ENCODE measurements around the gene TEPSIN. TPM values are rescaled to one million over a fixed set of nuclear protein-coding genes. Genes with fewer than 3 reads are reported as not detected.

TEPSIN gene
- total and polyA plus RNA-seq, 2 of the 13 experiments (the other 11 are each of a cell fraction or from before 2014, with no cell fraction given): 16.1 to 18.8 TPM

DNA sequence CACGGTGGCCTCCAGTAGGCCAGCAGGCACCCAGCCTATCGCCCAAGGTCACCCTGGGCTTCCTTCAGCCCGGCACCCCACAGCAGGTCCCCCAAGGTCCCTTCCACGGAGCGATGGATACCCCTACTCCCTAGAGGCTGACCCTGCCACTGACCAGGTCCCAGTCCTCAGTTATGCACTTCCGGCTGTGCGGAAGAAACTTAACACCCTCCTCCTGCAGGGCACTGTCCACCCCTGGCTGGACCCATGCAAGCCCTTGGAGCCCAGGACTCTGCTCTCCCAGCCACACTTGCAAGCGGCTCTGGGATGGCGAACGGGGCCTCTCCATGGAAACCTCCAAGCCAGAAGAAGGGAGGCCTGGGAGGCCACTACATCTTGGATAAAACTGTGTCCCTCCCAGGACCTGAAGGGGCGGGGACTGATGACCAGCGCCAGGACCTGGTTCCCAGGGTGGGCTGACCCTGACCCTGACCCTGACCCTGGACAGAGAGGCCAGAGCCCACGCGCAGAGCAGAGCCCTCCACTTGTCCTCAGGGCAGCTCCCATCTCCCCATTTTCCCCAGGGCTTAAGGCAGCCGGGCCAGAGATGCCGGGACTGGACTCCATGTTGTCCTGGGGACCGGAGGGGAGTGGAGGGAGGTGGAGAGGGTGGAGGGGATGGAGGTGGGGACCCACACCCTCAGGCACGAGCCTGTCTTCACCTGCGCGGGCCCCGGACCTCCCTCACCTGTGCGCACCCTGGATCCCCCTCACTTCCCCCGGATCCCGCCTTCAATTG, 16.8 kb downstream of the TEPSIN start (continued):
- TF ChIP-seq, protein P1, sequence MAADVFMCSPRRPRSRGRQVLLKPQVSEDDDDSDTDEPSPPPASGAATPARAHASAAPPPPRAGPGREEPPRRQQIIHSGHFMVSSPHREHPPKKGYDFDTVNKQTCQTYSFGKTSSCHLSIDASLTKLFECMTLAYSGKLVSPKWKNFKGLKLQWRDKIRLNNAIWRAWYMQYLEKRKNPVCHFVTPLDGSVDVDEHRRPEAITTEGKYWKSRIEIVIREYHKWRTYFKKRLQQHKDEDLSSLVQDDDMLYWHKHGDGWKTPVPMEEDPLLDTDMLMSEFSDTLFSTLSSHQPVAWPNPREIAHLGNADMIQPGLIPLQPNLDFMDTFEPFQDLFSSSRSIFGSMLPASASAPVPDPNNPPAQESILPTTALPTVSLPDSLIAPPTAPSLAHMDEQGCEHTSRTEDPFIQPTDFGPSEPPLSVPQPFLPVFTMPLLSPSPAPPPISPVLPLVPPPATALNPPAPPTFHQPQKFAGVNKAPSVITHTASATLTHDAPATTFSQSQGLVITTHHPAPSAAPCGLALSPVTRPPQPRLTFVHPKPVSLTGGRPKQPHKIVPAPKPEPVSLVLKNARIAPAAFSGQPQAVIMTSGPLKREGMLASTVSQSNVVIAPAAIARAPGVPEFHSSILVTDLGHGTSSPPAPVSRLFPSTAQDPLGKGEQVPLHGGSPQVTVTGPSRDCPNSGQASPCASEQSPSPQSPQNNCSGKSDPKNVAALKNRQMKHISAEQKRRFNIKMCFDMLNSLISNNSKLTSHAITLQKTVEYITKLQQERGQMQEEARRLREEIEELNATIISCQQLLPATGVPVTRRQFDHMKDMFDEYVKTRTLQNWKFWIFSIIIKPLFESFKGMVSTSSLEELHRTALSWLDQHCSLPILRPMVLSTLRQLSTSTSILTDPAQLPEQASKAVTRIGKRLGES (CRISPR knock-in tag; IDR thresholded peaks at IDR 0.05; ENCODE audit: borderline replicate concordance): no peak
- no peak for TF ChIP-seq TOPORS (CRISPR knock-in tag; IDR thresholded peaks at IDR 0.05)
- TF ChIP-seq NCOA1 (CRISPR knock-in tag; IDR thresholded peaks at IDR 0.05): no peak
- TF ChIP-seq HHEX (CRISPR knock-in tag; IDR thresholded peaks at IDR 0.05): no peak

- Histone ChIP-seq H3K79me2 (ENCODE audit: insufficient read depth, low read length) (peaks cover 12% of the 10 kb centered on the region), H3K4me1 (ENCODE audit: insufficient read depth, low read length) (peaks cover 24% of the 10 kb centered on the region), H3K27me3 (ENCODE audit: control insufficient read depth in 1 of 2, insufficient read depth in 2 of 2, low read length in 2 of 2) (no peaks in the 10 kb centered on the region), H3K9ac (ENCODE audit: insufficient read depth, low read depth, low read length) (peak overlapping the region; percentile 74), H3K36me3 (replicated peaks in 1 of 2; ENCODE audit: control insufficient read depth in 1 of 2, insufficient read depth in 2 of 2, low read length in 2 of 2) (peaks cover 10 to 15% of the 10 kb centered on the region in 2 experiments; a peak in 4 of 5 replicates), H3K4me2 (ENCODE audit: low read depth, low read length) (peak overlapping the region; percentile 93), H3K4me3 (replicated peaks in 1 of 3; ENCODE audit: insufficient read depth in 1 of 3, low read depth in 2 of 3, low read length in 3 of 3) (peak overlapping the region; percentile 63 to 91 (median 87)), H4K20me1 (ENCODE audit: insufficient read depth, low read length) (no peaks in the 10 kb centered on the region; the same call in 1 of the 2 replicates), H3K27ac (ENCODE audit: extremely low read length, insufficient read depth, low read length) (peak overlapping the region; percentile 16), H3K9me3 (ENCODE audit: low read length) (no peaks in the 10 kb centered on the region), H2AFZ (ENCODE audit: low read length) (no peak overlapping the region)
- BruUV-seq (replicated peaks): no TSS peak
- no peak for ATAC-seq
- in situ Hi-C loops (cut with HindIII; ENCODE audit: extremely low pct_ligation_motif_present, low pct_unique_long_range_greater_than_20kb): no loop called here
- 33% methylated on average over 11 of the region's 11 CpGs for WGBS (ENCODE audit: low lambda C conversion rate)
- intact Hi-C loops (cut with micrococcal nuclease; ENCODE audit: unreplicated experiment): loop anchor here (5.0 kb wide), 1 partner anchor 79 kb away; no protein-coding TSS in a partner anchor
- no peak for FAIRE-seq
- DNase-seq (ENCODE audit: low spot score): no peak
- ChIA-PET POLR2A (interaction anchor here (0.7 to 1.5 kb wide), 2 partner anchors 17 to 50 kb away, joined by 3 to 5 read pairs; partner anchors contain the start of genes NDUFAF8 and TEPSIN), CTCF (ENCODE audit: low intra/inter-chr PET ratio, low total read pairs) (no interaction called here)
- TF ChIP-seq PRMT3 (CRISPR knock-in tag; IDR thresholded peaks at IDR 0.05; ENCODE audit: borderline replicate concordance, low read depth): no peak
- 0 out of 2 replicates have a peak, but pooled peaks have one; percentile 22 for TF ChIP-seq ZNF543 (CRISPR knock-in tag; IDR thresholded peaks at IDR 0.05)
- no peak for TF ChIP-seq ZNF124 (CRISPR knock-in tag; IDR thresholded peaks at IDR 0.05)
- peak; percentile 26; the same call in 1 of the 2 replicates for TF ChIP-seq ZNF572 (CRISPR knock-in tag; IDR thresholded peaks at IDR 0.05)
- TF ChIP-seq ZNF17 (CRISPR knock-in tag; IDR thresholded peaks at IDR 0.05): no peak
- 0 out of 2 replicates have a peak, but pooled peaks have one; percentile 41 for TF ChIP-seq HIVEP1 (CRISPR knock-in tag; IDR thresholded peaks at IDR 0.05)
- TF ChIP-seq CENPT (CRISPR knock-in tag; IDR thresholded peaks at IDR 0.05; ENCODE audit: low read depth): no peak
These were observed 17.4 kb downstream of the TEPSIN start for GRCh38 chr17:81221371-81221841.
